HG03066 (cell line): ENCODE results near the gene SRPRA.
"Not testable (repeated sequence)": the region's sequence is repeated elsewhere in the genome, so short reads cannot be mapped to it uniquely, and the experiment has no call there.

Experiments used
- ATAC-seq: cut with Tn5 transposase; IDR thresholded peaks from one replicate; pipeline ENCODE4 v1.9.1; 2021; ENCODE audit warnings: low read depth; ENCODE audit not compliant: unreplicated experiment

The SRPRA gene

DNA sequence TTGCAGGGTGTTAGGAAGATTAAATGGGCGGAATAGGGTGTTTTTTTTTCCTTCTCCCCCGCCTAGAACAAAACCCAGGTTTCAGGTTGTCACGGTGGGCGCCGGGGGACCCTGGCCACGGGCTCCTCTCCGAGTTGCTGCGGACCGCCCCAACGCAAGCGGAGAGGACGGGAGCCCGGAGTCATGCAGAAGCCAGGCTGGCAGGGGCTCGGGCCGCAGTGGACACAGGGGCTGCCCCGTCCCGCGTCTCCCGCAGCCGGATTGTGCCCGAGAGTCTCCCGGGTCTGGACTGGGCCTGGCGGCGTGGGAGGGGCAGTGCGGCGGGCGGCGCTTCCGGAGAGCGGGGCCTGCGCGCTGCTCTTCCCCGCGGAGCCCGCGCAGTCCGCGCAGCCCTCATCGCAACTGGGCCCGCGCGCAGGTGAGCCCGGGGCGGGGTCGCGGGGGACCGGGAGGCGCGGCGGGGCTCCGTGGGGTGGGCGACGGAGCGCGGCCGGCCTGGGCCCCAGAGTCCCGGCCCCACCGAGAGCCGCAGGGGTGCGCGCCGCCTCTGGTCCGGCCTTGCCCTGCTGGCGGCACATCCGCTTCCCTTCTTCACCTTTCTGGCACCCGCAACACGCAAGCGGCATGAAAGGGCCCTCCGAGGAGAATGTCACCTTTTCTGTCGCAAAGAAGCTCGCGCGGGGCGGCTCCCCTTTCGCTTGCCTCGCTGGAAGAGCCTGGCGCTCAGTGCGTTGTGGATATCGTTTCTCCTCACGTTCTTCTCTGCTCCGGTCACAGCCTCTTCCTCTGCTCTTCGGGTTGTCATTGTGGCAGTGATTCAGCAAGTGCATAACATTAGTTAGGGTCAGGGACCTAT lies 14.3 kb upstream of the SRPRA start, which contains the start of gene TIRAP:
Gene TIRAP (plus strand): TSS at position 358 of the 856 bp plus-strand sequence. CDS start 7,802 bp downstream, outside the sequence.
- ATAC-seq: peak; percentile 65

- ATAC-seq: peak; percentile 16
Observed at GRCh38 chr11:126282361-126282735, 13.7 kb upstream of the SRPRA start.

- no peak for ATAC-seq
Observed at GRCh38 chr11:126281666-126282175, 13.0 kb upstream of the SRPRA start.

GRCh38 chr11:126281245-126281644 lies 12.6 kb upstream of the SRPRA start:
- no peak for ATAC-seq

- ATAC-seq: no peak
Observed at GRCh38 chr11:126280595-126280994, 11.9 kb upstream of the SRPRA start.

DNA sequence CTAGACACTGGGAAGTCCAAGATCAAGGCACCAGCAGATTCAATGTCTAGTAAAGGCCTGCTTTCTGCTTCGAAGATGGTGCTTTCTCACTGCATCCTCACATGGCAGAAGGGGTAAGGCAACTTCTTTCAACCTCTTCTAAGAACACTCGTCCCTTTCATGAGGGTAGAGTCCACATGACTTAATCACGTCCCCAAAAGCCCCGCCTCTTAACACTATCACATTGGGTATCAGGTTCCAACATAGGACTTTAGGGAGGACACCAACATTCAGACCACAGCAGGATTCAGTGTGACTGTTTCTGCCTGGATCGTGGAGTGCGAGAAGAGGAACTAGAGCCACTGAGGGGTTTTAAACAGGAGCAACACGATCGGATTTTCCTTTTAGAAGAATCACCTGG lies 10.5 kb upstream of the SRPRA start:
- no peak for ATAC-seq

- ATAC-seq: no peak
Observed at GRCh38 chr11:126277780-126278179, 9.1 kb upstream of the SRPRA start.

GRCh38 chr11:126277322-126277721 lies 8.6 kb upstream of the SRPRA start:
- no peak for ATAC-seq

- ATAC-seq: peak; percentile 7
Observed at GRCh38 chr11:126268361-126268707, 361 bp downstream of the SRPRA start.

DNA sequence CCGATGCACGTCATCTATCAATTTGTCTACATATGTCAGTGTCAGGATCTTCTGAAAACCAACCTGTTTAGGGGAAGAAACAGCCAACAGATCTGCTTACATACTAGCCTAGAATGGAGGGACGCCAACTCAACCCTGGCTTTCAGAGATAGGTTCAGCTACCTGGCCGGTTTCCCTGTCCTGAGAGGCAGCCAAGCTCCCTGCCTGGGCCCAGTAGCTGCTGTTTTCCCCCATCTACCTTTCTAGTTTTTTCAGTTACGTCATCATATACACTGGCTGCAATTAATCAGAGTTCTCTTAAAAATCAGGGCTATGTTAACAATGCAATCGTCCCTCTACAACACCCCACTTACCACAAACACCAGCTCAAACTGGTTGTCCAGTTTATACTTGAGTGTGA lies 1.0 kb downstream of the SRPRA start:
- no peak for ATAC-seq

DNA sequence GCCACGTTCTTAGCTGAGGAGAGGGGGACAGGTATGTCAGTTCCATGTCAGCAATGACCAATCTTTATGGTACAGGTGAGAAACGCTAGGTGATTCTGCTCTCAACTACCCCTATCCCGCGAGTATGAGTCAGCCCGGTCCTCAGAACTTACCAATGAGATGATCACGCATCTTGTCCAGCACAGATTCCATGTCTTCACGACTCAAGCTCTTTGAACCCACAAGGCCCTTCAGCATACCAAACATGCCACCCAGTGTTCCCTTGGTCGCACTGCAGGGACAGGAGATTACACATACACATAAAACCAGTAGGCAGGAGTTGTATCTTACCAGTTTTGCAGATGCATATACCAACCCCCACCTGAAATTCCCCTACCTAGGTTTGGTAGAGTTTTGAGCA lies 2.9 kb downstream of the SRPRA start:
- no peak for ATAC-seq

- no peak for ATAC-seq
Observed at GRCh38 chr11:126263489-126263888, 5.2 kb downstream of the SRPRA start.

DNA sequence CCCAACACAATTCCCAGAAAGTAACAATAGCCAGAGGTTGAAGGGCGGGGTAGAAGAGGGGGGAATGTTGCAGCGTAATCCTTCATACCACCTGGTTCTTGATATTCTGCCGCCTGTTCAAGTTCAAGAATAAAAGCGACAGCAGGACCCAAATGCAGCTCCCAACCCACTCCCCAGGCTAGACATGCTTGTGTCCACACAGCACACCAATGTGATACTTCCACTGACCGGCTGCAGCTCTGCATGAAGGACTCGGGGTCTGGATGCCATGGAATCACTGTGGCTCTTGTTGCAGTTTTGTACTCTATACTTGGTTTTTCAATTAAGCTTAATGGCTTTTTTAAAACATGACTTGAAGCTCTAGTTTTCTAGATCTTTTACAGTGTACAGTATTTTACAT lies 6.5 kb downstream of the SRPRA start:
- no peak for ATAC-seq

DNA sequence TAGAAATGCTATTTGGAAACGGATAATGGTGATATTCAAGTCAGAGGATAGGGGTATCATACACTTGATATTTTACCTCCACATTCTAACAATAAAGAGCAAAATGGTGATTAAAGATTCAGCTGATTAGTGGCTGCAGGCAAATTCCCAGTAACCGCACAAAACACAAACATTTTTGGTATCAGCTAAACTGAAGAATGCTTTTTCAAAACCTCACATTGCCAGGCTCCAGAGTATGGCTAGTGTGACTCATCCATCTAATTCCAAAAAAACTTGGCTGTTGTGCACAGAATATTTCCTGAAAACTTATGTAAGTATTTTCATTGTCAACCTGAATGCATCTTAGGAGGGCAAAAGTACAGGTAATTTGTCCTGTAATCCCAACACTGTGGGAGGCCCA lies 10.9 kb downstream of the SRPRA start:
- no peak for ATAC-seq

DNA sequence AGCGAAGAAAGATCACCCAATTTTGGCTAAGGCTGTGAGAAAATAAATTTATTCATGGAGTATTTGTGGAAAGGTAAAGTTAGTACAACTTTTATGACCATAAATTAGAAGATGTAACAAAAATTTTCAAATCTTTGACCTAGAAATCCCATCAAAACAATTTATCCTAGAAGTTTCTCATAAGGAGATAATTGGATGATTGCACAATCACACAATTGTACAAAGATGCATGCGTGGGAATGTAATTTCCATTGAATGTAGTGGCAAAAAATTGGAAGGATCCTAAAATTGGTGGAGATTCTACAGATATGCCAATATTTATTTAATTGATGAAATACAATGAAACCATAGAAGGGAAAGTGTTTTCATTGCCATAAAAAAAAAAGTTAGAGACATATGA lies 11.6 kb downstream of the SRPRA start:
- no peak for ATAC-seq

DNA sequence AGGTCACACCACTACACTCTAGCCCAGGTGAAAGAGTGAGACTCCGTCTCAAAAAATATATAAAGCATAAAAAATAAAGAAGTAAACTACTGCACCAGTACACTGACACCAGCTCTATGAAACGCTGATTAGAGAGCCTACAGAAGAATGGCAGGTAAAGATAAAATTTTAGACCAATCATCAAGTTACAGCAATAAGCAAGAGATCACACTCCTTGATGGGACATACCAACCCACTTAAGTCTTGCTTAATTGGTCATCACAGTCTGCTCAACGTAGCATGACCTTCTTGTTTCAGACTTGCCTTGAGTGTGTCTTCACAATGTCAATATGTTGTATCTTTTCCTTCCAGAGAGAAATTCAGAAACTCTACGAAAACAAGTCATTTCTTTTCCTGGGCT lies 12.5 kb downstream of the SRPRA start:
- no peak for ATAC-seq

GRCh38 chr11:126255507-126255906 lies 13.2 kb downstream of the SRPRA start:
- not testable (repeated sequence) for ATAC-seq

GRCh38 chr11:126254819-126255218 lies 13.9 kb downstream of the SRPRA start:
- no peak for ATAC-seq

DNA sequence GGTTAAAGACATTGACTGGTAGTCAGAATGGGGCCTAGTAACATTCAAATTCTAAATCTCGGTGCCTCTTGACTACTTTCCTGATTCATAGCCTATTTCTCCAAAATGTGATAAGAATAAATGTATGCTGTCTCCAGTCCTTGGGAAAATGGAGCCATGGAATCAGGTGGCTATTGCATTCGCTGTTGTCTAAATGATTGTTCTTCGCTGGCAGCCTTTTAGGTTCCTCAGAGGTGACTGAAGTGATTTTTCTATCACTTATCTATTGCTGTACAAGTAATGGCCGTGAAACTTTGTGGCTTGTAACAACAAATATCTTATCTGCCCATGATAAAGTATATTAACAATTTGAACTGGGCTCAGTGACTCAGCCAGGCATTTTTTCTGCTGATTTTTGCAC lies 15.4 kb downstream of the SRPRA start:
- no peak for ATAC-seq

DNA sequence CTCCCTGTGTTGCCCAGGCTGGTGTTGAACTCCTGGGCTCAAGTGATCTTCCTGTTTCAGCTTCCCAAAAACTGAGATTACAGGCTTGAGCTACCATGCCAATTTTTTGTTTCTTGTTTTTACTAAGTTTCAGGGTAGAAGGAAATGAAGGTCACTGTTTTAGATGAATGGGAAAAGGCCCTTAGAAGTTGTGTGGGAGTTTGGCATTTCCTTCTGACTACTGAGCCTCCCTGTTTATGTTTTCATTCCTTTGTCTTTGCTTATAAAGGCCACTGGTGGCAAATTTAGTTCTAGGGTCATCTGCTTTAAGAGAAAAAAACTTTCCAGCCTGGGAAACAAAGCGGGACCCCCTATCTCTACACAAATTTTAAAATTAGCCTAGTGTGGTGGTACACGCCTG lies 22.1 kb downstream of the SRPRA start:
- ATAC-seq: no peak

DNA sequence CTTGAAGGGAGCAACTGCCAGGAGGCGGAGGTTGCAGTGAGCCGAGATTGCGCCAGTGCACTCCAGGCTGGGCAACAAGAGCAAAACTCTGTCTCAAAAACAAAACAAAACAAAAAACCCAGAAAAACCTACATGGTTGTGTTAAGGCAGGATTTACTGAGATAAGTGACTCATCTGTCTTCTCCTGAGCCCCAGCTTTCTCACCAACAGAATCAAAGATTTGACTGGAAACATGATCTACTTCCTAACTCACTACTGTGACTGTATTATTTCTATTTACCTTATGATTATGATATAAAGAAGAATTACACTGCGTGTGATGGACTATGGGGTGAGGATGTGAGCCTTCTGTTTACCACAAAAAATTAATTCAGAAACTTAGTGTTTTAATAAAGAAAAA lies 35.3 kb downstream of the SRPRA start:
- ATAC-seq: no peak

- ATAC-seq: no peak
Observed at GRCh38 chr11:126232683-126233082, 36.0 kb downstream of the SRPRA start.
